Inferior parietal cortex (tissue), 1 donor: ENCODE data around the gene FLT3.
A peak's percentile ranks its signal among the peaks of the same experiment; 100 is the strongest.

Experiments
- DNase-seq: peaks from one replicate; pipeline ENCODE4 v3.0.0-alpha.2; 2016; ENCODE audit errors: extremely low spot score

Gene FLT3

DNA sequence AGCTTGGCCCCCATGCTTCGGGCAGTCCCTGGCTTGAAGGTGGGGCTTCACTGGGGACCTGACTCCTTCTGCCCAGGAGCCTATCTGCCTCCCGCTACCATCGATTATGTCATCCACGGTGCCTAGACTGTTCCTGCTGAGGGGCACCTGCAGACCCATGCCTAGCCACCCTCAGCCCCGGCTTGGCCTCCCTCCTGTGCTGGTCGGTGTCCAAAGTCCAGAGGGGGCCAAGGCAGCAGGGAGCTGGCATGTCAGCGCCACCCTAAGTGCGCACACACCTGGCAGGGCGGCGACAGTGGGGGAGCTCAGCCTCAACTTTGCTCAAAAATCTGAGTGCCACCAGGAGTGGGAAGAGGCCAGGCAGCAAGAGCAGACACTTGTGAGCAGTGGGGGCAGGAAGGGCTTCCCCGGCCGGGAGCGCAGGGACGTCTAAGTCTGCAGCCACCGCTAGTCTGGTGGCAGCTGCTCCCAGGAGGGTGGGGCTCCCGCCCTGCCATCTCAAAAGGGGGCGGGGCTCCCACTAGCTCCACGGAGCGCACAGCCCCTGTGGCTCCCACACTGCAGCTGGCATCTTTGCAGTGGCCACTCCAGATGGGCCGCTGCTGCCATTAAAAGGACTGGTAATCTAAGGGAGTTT, 98.4 kb downstream of the FLT3 start:
- no peak for DNase-seq

GRCh38 chr13:28001049-28001448, 99.3 kb downstream of the FLT3 start:
- no peak for DNase-seq

DNA sequence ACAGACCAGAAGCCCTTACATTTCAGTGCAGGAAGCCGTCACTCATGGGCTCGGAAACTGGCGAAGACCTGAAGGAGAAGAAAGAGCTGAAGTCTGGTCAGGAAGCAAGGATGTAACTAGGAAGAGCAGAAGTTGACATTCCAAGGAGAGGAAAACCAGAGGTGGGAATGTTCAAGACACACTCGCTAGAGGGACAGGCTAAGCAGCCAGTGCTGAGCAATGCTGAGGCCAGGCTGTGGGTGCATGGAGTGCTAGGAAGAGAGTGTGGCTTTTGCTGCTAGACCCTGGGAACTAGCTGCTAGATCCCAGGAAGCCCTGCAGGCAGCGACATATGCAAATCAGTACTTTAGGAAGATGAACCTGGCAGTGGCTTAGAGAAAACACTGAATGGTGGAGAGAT, 99.8 kb downstream of the FLT3 start:
- DNase-seq = no peak

DNA sequence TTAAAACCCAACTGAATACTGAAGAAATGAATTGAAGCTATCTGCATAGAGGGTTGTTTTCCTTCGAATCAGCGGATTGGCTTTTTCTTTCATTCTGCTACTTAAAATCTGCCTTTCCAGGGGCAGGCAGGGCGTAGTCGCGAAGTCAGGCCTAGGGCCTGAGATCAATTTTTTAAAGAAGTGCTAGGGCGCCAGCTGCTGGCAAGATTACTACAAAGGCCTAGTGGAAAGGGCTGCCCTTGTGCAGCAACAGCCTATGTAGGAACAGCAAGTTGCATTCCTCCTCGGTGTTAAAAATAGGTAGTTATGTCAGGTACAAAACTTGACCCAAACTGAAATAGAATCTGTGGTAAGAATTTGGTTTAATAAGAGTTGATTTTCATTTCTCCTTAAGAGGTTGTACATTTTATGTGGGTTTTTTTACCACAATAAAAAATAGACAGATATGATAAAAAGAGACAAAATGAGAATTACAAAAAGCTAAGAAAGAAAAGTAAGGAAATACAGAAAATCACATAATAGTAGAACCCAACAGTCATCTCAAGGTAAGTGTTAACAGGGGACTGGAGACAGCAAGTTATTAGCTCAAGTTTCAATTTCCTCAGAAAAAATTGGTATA, 102.4 kb downstream of the FLT3 start:
- peak; percentile 8 for DNase-seq

GRCh38 chr13:27991881-27992280, 108.5 kb downstream of the FLT3 start:
- DNase-seq = no peak

GRCh38 chr13:27988520-27988919, 111.9 kb downstream of the FLT3 start, which contains the start of gene URAD:
Gene URAD (minus strand): TSS chr13:27988693. CDS start chr13:27988637, 56 bp downstream.
- no peak for DNase-seq

DNA sequence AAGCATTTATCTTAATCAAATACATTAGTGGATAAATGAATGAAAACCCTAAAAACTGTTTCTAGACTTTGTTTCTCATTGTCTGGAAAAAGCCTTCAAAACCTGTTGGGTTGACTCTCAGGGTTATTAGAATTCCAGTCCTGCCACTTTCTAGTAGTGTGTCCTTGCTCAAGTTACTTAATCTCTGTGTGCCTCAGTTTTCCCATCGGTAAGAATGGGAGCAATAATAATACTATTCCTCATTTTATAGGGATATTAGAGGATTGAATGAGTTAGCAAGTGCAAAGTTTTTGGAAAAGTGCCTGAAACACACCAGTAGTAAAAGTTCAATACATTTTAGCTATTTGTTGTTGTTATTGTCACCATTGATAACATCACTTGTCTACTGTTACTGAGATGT, 114.8 kb downstream of the FLT3 start:
- DNase-seq = no peak

- no peak for DNase-seq
Measured at GRCh38 chr13:27982361-27982760, 118.0 kb downstream of the FLT3 start.

GRCh38 chr13:27981006-27981708, 119.2 kb downstream of the FLT3 start:
- no peak for DNase-seq

- DNase-seq = no peak
Measured at GRCh38 chr13:27980280-27980998, 119.9 kb downstream of the FLT3 start.

- no peak for DNase-seq
Measured at GRCh38 chr13:27979765-27980279, 120.6 kb downstream of the FLT3 start.

GRCh38 chr13:27979001-27979643, 121.3 kb downstream of the FLT3 start:
- no peak for DNase-seq

GRCh38 chr13:27978301-27978968, 121.9 kb downstream of the FLT3 start:
- no peak for DNase-seq

- DNase-seq = no peak
Measured at GRCh38 chr13:27977476-27978300, 122.7 kb downstream of the FLT3 start.

GRCh38 chr13:27976362-27977091, 123.8 kb downstream of the FLT3 start:
- no peak for DNase-seq

DNA sequence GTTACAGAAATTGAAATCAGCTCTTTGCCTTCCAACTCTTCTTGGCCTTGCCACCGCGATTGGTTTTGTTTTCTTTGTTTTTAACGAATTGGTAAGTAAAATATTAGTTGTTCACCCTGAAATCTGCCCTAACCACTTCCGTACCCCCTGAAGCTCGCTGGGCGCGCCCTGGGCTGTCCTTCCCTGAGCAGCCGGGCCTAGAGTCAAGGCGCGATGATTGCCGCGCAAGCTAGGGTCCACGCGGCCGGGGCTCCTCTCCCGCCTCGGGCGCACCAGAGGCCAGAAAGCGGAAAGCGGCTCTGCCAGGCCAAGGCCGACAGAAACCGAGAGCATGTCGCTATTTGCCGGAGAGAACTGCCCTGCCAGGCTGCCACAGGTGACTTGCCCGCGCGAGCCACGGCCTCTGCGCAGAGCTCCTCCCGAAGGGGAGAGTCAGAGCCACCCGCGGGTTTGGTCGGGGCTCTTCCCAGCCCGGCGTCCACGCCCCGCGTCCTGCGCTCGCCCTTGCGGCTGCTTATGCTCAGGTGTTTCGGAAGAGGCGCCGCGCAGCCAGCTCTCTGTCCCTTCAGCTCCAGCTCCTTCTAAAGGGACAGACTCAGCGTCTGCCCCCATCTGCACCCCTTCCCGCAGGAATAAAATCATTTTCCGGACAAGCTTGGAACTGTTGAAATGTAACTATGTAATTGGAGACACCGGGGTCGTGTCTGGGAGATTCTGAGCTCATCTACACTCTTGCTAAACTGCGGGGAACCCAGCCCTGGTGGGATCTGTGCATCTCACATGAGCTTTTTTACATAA, 124.6 kb downstream of the FLT3 start:
- DNase-seq = no peak

- DNase-seq = no peak
Measured at GRCh38 chr13:27973961-27974662, 126.3 kb downstream of the FLT3 start.

- no peak for DNase-seq
Measured at GRCh38 chr13:27973291-27973690, 127.1 kb downstream of the FLT3 start.
